Measurements from ENCODE around the gene RNF41.

RNF41 gene

GRCh38 chr12:56212361-56212760 lies 9.4 kb downstream of the RNF41 start:
- ATAC-seq, result no peak
- TF ChIP-seq GLIS3 (CRISPR knock-in tag; IDR thresholded peaks at IDR 0.05) (no peak), ZFP30 (CRISPR knock-in tag; IDR thresholded peaks at IDR 0.05) (no peak), ZFP3 (CRISPR knock-in tag; IDR thresholded peaks at IDR 0.05) (no peak), ESRRG (CRISPR knock-in tag; IDR thresholded peaks at IDR 0.05) (no peak), BACH2 (CRISPR knock-in tag; IDR thresholded peaks at IDR 0.05; ENCODE audit: borderline replicate concordance) (no peak), SNAI2 (CRISPR knock-in tag; IDR thresholded peaks at IDR 0.05) (no peak), CSRNP3 (CRISPR knock-in tag; IDR thresholded peaks at IDR 0.05) (no peak), OSR1 (CRISPR knock-in tag; IDR thresholded peaks at IDR 0.05) (no peak), CSDC2 (CRISPR knock-in tag; IDR thresholded peaks at IDR 0.05) (no peak), ZNF70 (CRISPR knock-in tag; IDR thresholded peaks at IDR 0.05) (no peak), ARNTL (CRISPR knock-in tag; IDR thresholded peaks at IDR 0.05; ENCODE audit: borderline replicate concordance, low read depth) (no peak), TSHZ2 (CRISPR knock-in tag; IDR thresholded peaks at IDR 0.05) (no peak), PATZ1 (CRISPR knock-in tag; IDR thresholded peaks at IDR 0.05; ENCODE audit: borderline replicate concordance) (no peak), RARB (CRISPR knock-in tag; IDR thresholded peaks at IDR 0.05) (no peak), CREB5 (CRISPR knock-in tag; IDR thresholded peaks at IDR 0.05; ENCODE audit: low read depth) (no peak), POU6F1 (CRISPR knock-in tag; IDR thresholded peaks at IDR 0.05; ENCODE audit: borderline replicate concordance, low read depth) (no peak), ZNF8 (CRISPR knock-in tag; IDR thresholded peaks at IDR 0.05) (no peak), ISL1 (CRISPR knock-in tag; IDR thresholded peaks at IDR 0.05) (no peak), TCF4 (CRISPR knock-in tag; IDR thresholded peaks at IDR 0.05; ENCODE audit: borderline replicate concordance) (no peak), ZC3H10 (CRISPR knock-in tag; IDR thresholded peaks at IDR 0.05) (no peak)

- no peak for ATAC-seq
- TF ChIP-seq ZNF70 (CRISPR knock-in tag; IDR thresholded peaks at IDR 0.05), result no peak
Observed at GRCh38 chr12:56208006-56208405, 13.7 kb downstream of the RNF41 start.

GRCh38 chr12:56206452-56207166 lies 15.1 kb downstream of the RNF41 start:
- peak; percentile 77 for ATAC-seq
- TF ChIP-seq ZC3H10 (CRISPR knock-in tag; IDR thresholded peaks at IDR 0.05), result no peak
- no peak for TF ChIP-seq ISL1 (CRISPR knock-in tag; IDR thresholded peaks at IDR 0.05)
- TF ChIP-seq CSDC2 (CRISPR knock-in tag; IDR thresholded peaks at IDR 0.05), result no peak
- TF ChIP-seq RARB (CRISPR knock-in tag; IDR thresholded peaks at IDR 0.05), result no peak
- TF ChIP-seq SNAI2 (CRISPR knock-in tag; IDR thresholded peaks at IDR 0.05), result no peak
- TF ChIP-seq ESRRG (CRISPR knock-in tag; IDR thresholded peaks at IDR 0.05), result no peak
- no peak for TF ChIP-seq GLIS3 (CRISPR knock-in tag; IDR thresholded peaks at IDR 0.05)
- TF ChIP-seq POU6F1 (CRISPR knock-in tag; IDR thresholded peaks at IDR 0.05; ENCODE audit: borderline replicate concordance, low read depth), result no peak
- no peak for TF ChIP-seq ZFP3 (CRISPR knock-in tag; IDR thresholded peaks at IDR 0.05)
- TF ChIP-seq ARNTL (CRISPR knock-in tag; IDR thresholded peaks at IDR 0.05; ENCODE audit: borderline replicate concordance, low read depth), result no peak
- TF ChIP-seq CREB5 (CRISPR knock-in tag; IDR thresholded peaks at IDR 0.05; ENCODE audit: low read depth), result no peak
- no peak for TF ChIP-seq CSRNP3 (CRISPR knock-in tag; IDR thresholded peaks at IDR 0.05)
- TF ChIP-seq ZNF8 (CRISPR knock-in tag; IDR thresholded peaks at IDR 0.05), result no peak
